Renal pelvis (tissue), 4 donors: ENCODE data around the gene GCC1. TPM values are rescaled to one million over a fixed set of nuclear protein-coding genes. Genes with fewer than 3 reads are reported as not detected.
"Not testable (repeated sequence)": the region's sequence is repeated elsewhere in the genome, so short reads cannot be mapped to it uniquely, and the experiment has no call there.

Experiments used
- DNase-seq: peaks from one replicate; pipeline ENCODE4 v3.0.0-alpha.2; 2013
- polyA plus RNA-seq, 3 donors: library from polyadenylated mRNA; unstranded; fragments of 120-200 nt; gene quantifications; one replicate each; pipeline ENCODE4 v1.2.1, GENCODE V29; 2013; ENCODE audit not compliant: insufficient read length in 3 of 3

Gene GCC1
- polyA plus RNA-seq, 3 donors, result 15.9 to 17.0 (median 15.9) TPM

- no peak for DNase-seq
These were observed 43.8 kb downstream of the GCC1 start for GRCh38 chr7:127541548-127541947.

DNA sequence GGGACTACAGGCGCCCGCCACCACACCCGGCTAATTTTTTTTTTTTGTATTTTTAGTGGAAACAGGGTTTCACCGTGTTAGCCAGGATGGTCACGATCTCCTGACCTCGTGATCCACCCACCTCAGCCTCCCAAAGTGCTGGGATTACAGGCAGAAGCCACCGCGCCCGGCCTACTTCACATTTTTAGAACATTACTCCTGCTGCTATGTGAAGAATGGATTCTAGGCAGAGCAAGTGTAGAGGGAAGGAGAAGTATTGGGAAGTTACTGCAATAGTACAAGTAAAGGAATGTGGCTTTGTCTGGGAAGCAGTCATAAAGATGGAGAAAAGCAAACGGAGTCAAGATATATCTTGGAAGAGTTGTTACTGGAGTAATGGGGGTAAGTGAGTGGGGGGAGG lies 44.9 kb downstream of the GCC1 start:
- not testable (repeated sequence) for DNase-seq

DNA sequence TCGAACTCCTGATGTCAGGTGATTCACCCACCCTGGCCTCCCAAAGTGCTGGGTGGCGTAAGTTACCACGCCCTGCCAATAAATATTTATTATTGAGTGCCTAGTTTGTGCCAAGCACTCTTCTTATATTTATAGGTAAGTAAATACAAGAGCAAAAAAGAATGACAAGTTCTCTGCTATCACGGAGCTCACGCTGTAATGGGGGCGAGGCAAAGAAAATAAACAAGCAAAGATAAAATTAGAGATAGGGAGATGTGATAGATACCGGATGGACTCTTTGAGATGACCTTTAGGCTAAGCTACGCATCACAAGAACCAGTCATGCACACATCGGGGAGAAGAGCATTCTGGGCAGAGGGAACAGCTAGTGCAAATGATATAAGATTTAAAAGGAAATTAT lies 46.3 kb downstream of the GCC1 start:
- no peak for DNase-seq

- DNase-seq, result no peak
These were observed 48.7 kb downstream of the GCC1 start for GRCh38 chr7:127536741-127537140.

DNA sequence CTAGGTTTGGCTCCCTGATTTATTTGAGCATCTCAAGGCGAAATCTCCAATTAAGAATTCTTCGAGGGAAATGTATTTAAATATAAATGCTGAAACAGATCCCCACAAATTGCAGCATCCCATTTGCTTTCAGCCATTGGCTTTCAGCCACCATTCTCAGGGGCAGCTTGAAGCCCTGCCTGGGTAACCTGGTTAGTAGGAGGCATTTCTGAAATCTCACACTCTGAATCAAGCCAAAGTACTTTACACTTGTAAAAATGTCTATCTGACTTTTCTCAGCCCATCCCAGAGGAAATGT lies 49.1 kb downstream of the GCC1 start:
- DNase-seq, result no peak

- DNase-seq, result no peak
These were observed 49.6 kb downstream of the GCC1 start for GRCh38 chr7:127535546-127536393.

- no peak for DNase-seq
These were observed 50.8 kb downstream of the GCC1 start for GRCh38 chr7:127534636-127535035.

- DNase-seq, result no peak
These were observed 52.7 kb downstream of the GCC1 start for GRCh38 chr7:127532736-127533135.

GRCh38 chr7:127532151-127532550 lies 53.2 kb downstream of the GCC1 start:
- no peak for DNase-seq

Other genes starting within 250 kb of the GCC1 start
- 10 to 100 TPM; 17.7 to 22.2 (median 22.1) TPM for gene ZNF800, start 192.9 kb downstream of the GCC1 start, polyA plus RNA-seq
- 100 to 1,000 TPM; 178 to 228 (median 208) TPM for gene ARF5, start 2.8 kb upstream of the GCC1 start, polyA plus RNA-seq
- gene FSCN3, start 8.1 kb upstream of the GCC1 start, polyA plus RNA-seq, result under 1 TPM; 0.27 to 0.67 (median 0.52) TPM
- not detected for gene PAX4, start 32.5 kb upstream of the GCC1 start, polyA plus RNA-seq
- 100 to 1,000 TPM; 135 to 142 (median 137) TPM for gene SND1, start 66.6 kb upstream of the GCC1 start, polyA plus RNA-seq